ENCODE results near the gene EFHC1.

DNA sequence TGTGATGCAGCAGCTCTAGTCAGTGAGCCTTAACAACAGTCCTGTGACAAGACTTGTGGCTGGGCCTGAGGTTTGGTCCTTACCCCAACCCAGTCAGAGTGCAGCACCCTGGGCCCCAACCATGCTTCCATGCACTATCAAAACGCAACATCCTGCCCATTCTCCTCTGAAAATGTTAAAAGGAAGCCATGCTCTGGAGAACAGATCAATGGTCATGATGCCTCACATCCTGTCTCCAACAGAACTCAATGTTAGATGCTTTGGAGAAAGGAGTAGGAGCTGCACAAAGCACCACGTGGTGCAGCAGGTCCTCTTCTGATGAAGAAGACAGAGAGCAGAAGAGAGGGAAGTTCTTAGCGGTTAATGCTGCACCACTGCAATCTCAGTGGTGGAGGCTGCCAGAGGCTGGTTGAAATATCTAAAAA is 114.8 kb downstream of the EFHC1 start:
- no peak for TF ChIP-seq POLR2A (IDR thresholded peaks at IDR 0.05)
- TF ChIP-seq, protein P1, sequence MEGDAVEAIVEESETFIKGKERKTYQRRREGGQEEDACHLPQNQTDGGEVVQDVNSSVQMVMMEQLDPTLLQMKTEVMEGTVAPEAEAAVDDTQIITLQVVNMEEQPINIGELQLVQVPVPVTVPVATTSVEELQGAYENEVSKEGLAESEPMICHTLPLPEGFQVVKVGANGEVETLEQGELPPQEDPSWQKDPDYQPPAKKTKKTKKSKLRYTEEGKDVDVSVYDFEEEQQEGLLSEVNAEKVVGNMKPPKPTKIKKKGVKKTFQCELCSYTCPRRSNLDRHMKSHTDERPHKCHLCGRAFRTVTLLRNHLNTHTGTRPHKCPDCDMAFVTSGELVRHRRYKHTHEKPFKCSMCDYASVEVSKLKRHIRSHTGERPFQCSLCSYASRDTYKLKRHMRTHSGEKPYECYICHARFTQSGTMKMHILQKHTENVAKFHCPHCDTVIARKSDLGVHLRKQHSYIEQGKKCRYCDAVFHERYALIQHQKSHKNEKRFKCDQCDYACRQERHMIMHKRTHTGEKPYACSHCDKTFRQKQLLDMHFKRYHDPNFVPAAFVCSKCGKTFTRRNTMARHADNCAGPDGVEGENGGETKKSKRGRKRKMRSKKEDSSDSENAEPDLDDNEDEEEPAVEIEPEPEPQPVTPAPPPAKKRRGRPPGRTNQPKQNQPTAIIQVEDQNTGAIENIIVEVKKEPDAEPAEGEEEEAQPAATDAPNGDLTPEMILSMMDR (IDR thresholded peaks at IDR 0.05 in 4 of 5, conservative IDR thresholded peaks at IDR 0.05 in 1 of 5), result no peak
